HG02759 (cell line): Measurements from ENCODE around the gene GRID1.
"Not testable (repeated sequence)": the region's sequence is repeated elsewhere in the genome, so short reads cannot be mapped to it uniquely, and the experiment has no call there.

Experiments
- ATAC-seq: cut with Tn5 transposase; IDR thresholded peaks from one replicate; pipeline ENCODE4 v1.9.1; 2021; ENCODE audit warnings: mild to moderate bottlenecking, moderate library complexity; ENCODE audit not compliant: unreplicated experiment

Gene GRID1

DNA sequence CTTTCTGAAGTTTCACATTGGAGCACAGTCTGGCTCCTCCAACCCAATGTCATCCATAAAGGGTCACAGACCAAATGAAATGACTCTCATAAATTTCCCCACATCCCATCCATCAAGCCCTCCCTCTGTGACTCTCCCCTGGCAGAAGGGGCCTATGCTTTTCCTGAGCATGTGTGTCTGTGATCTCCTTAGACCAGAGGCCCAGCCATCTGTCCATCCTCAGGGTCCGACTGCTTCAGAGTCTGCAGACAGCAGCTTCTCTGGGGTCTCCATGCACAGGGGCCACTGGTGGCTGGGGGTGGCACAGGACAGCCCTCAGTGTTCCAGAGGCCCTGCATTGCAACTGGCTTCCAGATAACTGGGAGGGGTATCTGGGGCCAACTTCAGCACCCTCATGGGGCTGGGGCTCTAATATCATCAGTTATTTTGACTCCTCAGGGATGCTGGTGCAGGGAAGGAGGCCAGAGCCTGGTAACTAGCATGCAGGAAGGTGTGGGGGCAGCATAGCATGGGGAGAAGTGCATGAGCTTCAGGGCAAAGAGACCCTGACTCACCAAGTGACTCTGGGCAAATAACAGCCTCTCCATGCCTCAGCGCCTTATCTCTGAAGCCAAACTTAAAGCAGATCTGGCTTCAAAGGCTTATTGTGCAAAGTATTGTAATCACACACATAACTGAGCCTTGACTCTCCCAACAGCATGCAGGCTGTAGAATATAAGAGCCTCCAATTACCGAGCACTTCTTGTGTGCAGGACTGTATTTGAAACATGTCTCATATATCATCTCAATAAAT lies 266.9 kb downstream of the GRID1 start:
- no peak for ATAC-seq

DNA sequence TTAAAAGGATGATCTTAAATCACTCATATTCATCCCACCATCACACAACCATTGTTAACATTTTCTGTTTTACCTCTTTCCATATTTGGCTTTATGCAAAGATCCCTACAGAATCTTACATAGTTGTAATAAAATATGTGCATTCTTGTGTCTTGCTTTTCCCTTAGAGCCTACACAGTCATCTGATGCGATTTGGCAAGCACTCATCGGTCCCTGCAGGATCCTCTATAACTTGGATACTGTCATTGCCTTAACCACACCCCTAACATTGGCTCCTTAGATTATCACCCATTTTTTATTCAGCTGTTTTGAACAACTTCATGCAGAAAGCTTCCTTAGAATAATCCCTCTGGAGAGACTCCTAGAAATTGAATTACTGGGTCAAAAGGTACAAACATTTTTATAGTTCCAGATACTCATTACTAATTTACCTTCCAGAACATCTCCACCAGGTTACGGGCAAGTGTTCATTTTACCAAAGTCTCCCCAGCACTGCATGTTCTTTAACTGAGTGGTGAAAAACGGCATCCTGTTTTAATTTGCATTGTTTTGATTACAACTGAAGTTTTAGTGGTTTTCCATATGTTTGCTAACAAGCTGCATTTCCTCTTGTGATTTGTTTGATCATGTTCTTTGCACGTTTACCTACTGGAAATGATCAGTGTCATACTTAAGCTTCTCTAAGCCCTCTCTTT lies 268.3 kb downstream of the GRID1 start:
- no peak for ATAC-seq

DNA sequence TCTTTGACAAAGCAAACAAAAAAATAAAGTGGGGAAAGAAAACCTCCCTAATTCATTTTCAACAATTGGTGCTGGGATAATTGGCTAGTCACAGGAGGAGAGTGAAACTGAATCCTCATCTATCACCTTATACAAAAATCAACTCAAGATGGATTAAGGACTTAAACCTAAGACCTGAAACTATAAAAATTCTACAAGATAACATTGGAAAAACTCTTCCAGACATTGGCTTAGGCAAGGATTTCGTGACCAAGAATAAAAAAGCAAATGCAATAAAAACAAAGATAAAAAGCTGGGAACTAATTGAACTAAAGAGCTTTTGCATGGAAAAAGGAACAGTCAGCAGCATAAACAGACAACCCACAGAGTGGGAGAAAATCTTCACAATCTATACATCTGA lies 271.5 kb downstream of the GRID1 start:
- ATAC-seq: not testable (repeated sequence)

DNA sequence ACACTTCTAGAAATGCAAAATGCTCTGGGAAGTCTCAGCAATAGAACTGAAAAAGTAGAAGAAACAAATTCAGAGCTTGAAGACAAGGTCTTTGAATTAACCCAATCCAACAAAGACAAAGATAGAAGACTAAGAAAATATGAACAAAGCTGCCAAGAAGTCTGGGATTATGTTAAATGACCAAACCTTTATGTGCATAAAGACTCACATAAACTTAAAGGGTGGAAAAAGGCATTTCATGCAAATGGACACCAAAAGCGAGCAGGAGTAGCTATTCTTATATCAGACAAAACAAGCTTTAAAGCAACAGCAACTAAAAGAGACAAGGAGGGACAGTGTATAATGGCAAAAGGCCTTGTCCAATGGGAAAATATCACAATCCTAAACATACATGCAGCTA lies 274.3 kb downstream of the GRID1 start:
- ATAC-seq: not testable (repeated sequence)

DNA sequence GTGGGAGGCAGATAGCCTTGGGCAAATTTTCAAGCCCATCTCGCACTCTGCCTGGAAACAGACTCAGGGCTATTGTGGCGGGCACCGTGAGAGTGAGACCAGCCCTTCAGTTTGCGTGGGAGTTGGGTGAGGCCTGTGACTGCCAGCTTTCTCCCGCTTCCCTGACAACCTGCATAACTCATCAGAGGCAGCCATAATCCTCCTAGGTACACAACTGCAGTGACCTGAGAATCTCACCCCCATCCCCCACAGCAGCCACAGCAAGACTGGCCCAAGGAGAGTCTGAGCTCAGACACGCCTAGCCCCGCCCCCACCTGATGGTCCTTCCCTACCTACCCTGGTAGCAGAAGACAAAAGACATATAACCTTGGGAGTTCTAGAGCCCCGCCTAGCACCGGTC lies 275.4 kb downstream of the GRID1 start:
- no peak for ATAC-seq

DNA sequence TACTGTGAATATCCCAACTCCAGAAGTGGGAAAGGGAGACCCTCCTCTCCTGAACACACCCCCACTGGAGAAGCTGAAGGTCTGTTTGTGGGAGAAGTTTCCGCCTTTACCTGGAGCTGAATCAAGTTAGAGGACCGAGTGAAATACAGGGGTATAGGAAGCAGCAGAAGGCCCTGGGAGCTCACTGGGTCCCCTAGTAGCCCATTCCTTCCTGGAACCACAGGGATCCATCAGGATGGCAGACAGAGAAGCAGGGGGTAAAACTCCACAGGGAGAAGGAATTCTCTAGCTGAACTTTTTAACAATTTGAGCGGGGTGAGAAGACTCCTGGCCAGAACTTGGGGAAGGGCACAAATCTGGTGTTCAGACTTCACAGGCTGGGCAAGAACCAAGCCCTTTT lies 275.8 kb downstream of the GRID1 start:
- no peak for ATAC-seq

DNA sequence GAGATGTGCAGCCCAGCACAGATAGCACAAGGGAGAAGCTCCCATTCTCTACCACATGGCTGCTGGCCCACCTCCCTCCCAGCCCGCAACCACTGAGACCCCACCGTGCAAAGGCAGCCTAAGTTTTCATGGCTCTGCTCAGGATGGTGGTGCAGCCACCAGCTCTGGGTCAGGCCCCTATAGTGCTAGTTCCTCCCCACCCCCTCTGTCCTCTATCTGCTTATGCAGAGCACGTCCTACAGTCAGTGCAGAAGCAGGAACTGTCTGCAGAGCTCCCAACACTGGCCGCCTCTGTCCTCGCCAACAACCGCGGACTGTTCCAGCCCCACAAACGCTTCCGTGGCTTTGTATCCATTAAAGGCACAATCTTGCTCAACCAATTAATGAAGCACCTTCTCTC lies 278.9 kb downstream of the GRID1 start:
- ATAC-seq: no peak

DNA sequence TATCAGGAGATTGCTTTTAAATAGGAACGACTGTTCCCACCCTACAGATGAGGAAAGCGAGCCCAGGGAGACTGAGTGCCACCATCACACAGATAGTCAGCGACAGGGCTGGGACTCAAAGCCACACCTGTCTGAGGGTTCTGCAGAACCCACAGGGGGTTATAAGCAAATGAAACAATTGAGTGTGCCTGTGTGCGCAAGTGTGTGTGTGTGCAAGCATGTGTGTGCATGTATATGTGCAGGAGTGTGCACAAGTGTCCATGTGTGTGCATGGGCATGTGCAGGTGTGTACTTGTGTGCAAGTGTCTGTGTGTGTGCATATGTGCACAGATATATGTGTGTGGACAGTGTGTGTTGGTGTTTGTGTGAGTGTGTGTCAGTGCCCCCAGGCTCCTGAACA lies 280.2 kb downstream of the GRID1 start:
- ATAC-seq: no peak

DNA sequence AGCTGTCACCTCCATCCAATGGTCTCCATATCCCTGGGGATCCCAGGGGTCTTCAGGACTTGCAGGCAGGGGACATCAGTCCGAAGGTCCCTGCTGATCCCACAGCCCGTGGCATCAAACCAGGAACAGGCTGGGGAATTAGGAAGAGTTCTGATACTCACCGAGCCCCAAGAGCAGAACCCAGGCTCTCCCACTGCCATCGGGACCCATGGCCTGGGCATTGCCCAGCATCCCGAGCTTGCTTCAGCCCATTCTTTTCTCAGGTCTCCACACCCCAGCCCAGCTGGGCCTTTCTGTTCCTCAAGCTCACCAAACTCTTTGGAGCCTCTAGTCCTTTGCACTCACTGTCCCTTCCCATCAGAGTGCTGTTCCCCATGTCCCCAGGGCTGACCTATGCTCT lies 280.9 kb downstream of the GRID1 start:
- ATAC-seq: no peak

DNA sequence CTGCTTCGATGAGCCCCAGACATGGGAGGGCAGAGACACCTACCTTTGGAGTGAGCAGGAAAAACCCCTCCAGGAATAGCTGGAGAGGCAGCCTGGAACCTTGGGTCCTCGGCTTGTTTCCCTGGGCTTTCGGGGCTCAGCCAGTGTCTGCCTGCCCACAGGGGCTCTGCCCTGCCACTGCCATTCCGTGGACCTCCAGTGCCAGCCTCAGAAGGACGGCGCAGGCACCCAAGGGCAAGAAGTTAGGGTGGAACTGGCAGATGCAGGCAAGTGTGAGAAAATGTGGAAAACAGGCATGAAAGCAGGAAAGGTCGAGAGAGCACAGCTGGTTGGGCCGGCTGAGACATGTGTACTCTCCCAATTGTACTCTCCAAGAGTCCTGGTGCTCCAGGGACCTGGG lies 281.5 kb downstream of the GRID1 start:
- no peak for ATAC-seq

DNA sequence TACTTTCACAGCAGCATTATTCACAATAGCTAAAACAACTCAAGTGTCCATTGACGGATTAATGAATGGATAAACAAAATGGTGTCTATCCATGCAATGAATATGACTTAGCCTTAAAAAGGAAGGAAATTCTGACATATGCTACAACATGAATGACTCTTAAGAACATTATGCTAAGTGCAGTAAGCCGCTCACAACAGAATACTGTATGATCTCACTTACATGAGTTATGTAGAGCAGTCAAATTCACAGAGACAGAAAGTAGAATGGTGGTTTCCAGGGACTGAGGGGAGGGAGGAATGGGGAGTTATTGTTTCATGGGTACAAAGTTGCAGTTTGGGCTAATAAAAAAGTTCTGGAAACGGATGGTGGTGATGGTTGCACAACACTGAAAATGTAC lies 282.0 kb downstream of the GRID1 start:
- no peak for ATAC-seq

DNA sequence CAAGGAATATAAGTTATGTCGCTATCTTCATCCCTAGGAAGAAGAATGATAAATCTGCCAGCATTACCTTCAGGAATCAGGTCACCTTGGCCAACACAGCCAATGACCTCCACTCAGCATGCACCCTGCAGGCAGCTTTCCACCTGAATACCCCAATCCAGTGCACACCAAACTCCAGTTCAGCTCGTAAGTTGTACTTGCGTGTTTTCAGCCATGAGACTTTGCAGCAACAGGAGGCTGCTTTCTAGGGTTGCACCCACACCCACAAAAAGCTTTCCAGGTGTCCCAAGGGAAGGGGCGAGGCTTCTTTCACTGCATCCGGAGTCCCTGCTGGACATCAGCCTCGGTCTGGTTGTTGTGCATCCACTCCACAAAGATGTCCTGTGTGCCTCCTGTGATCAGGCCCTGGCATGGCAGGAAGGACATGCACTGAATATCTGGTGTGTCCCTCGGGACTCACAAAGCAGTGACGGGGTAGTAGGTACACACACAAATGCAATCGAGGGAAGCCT lies 282.9 kb downstream of the GRID1 start:
- no peak for ATAC-seq

DNA sequence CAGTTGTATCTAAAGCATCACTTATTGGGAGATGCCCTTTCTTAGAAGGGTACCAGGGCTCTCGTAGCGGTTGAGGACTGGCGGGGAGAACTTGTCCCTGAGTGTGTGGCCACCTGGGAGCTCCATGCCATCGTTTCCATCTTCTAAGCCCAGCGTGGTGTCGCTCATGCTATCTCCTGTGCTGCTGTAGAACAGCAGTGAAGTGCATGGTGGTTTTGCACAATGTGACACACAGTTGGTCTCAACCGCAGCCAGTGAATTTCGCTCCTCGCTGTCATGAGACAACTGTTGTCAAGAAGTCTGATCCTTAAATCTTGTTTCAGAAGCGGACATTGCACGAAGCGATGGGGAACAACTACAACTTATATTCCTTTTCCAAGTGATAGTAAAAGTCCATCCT lies 283.4 kb downstream of the GRID1 start:
- no peak for ATAC-seq

DNA sequence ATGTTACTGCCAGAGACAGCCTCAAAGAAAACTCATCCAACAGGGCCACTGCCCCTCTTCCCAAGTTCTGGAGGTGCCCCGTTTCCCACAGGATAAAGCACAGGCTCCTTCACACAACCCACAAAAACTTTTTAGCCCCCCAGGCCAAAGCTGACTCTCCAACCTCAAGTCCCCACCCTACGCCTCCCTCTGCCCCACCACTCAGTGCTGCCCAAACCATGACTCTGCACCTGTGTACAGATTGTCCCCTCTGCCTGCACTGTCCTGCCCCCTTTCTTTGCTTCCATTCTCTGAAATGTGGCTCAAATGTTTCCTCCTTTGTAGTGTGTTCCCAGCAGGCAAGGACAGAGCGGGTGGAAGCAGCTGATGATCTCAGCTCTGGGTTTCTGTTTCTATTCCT lies 284.0 kb downstream of the GRID1 start:
- ATAC-seq: no peak

DNA sequence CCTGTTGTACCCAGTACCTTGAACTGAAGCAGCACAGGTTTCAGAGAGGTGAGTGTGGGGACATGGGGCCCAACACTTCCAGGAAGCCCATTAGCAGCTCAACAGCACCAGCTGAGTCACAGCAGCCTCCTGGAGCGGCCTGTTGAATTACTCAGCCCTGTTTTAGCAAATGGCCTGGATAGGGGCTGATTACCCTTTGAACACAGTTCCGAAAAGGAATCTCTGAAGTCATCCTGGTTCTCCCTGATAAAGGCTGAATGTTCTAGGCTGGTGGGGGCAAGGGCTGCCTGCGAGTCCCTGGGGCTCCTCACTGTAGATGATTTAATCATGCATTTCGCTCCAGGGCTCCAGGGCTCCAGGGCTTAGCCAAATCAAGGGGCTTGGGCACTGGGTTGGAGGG lies 287.5 kb downstream of the GRID1 start:
- ATAC-seq: no peak

DNA sequence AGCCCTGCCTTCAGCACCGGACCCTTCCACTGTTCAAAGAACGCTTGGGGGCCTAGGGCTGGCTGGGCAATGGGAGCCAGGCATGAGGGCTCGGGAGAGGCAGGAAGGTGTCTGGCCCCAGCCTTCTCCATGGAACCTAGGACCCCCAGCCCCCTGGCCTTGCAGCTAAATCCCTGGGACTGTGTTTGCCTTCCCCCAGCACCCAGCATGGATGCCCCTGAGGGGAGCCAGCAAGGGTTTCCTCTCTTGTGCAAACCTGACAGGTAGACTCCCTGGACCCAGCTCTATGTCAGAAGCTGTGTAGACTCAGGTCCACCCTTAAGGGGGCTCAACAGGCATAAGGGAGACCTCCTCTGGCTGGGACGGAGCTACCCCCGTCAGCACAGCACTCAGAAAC lies 288.0 kb downstream of the GRID1 start:
- no peak for ATAC-seq

DNA sequence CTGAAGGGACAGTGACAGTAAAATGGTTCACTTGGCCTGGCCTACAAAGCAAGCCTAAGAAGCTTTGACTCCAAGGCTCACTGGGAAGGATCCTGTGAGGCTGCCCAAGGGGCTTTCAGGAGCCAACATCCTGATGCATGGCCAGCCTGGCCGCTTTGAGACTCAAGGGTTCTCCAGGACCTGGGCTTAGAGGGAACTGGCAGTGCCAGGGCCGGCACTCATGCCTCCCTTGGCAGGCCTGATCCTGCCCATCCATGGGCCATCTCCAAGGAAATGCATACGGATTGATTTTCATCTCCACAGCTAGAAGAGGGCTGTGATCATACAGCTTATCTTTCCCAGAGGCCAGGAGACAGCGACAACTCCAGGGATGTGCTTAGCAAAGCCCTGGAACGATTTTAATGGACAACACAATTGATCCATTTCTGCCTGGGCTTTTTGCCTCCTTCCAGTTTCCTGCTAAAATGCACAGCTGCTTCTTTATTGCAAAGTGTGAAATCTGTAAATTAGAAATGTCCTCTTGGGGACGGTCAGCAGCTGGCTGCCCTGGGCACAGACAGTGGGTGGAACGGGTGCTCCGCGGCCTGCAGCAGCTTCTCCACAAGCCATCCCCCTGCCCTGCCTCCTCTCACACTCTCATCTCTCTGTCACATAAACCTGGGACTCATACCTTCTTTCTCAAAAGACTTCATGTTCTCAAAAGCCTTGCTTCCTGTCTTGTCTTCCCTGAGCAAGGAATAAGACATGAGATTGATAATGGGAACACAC lies 288.5 kb downstream of the GRID1 start:
- ATAC-seq: no peak

DNA sequence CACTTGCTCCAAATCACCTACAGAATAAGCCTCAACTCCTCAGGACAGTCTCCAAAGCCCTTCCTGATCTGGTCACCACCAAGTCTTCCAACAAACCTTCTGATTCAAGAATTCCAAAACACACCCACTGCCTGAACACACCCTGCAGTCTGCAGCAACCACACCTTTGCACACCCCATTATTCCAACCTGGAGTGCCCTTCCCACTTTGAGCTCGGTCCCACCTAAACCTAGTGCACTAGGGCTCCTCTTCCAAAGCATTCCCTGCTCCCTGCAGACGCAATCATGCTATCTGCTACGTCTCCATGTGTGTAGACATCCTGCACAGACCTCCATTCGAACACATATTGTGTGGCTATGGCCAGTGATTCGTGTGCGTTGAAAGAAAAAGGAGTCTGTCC lies 289.3 kb downstream of the GRID1 start:
- no peak for ATAC-seq

DNA sequence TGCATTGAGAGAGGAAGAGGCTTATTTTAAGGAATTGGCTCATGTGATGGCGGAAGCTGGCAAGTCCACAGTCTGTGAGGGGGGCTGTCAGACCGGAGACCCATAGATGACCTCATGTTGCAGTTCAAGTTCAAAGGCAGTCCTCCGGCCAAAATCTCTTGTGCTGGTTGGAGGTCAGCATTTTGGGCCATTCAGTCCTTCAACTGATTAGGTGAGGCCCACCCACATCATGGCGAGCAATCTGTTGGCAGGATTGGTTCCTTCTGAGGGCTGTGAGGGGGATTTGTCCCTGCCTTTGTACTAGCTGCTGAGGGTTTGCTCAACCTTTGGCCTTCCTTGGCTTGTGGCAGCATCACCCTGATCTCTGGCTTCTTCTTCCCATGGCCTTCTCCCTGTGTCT lies 290.1 kb downstream of the GRID1 start:
- ATAC-seq: not testable (repeated sequence)

DNA sequence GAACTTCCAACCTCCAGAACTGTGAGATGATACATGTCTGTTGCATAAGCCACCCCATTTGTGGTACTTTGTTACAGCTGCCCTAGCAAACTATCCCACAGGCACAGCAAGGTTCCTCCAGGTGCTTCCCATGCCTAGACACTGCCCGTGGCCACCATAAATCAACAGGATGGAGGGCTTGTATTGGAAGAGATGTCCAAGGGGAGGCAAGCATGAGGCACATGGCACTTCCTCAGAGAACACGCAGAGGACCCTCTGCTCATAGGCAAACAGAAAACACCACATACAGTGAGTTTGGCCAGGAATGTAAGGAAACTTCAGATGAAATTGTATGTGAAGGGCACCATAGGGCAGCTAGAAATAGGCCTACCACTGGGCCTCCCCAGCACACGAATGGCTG lies 291.1 kb downstream of the GRID1 start:
- no peak for ATAC-seq

DNA sequence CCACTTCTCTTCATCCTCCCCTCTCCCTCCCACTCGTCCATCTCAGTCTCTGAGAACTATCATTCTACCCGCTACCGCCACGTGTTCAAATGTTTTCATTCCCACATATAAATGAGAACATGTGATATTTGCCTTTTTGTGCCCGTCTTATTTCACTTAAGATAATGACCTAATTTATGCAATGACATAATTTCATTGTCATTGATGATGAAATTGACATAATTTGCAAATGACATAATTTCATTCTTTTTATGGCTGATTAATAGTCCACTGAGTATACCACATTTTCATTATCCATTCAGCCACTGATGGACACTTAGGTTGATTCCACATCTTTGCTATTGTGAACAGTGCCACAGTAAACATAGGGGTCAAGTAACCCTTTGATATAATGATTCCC lies 292.3 kb downstream of the GRID1 start:
- no peak for ATAC-seq
